Neural progenitor cell (in vitro differentiated cells): ENCODE results near the gene NR2F6. TPM values are rescaled to one million over a fixed set of nuclear protein-coding genes. Genes with fewer than 3 reads are reported as not detected.
A peak's percentile ranks its signal among the peaks of the same experiment; 100 is the strongest.

Experiments used
- DNase-seq: peaks from one replicate; pipeline ENCODE4 v3.0.0-alpha.2; 2016; ENCODE audit warnings: low spot score
- H2AFZ ChIP-seq: fragments of 200-600 bp; sonication (generic); replicated peaks from 2 replicates; pipeline ENCODE4 v1.6.1; 2016; ENCODE audit warnings: antibody characterized with exemption
- H3F3A ChIP-seq: fragments of 200-600 bp; sonication (generic); 2 replicates; pipeline ENCODE4 v1.6.1; 2016; ENCODE audit warnings: antibody characterized with exemption, low read depth
- H3K27ac ChIP-seq: fragments of 200-600 bp; sonication (generic); 2 replicates; pipeline ENCODE4 v1.5.1; 2016; ENCODE audit warnings: mild to moderate bottlenecking
- H3K27me3 ChIP-seq: fragments of 200-600 bp; sonication (generic); 2 replicates; pipeline ENCODE4 v1.6.1; 2016; ENCODE audit warnings: mild to moderate bottlenecking, moderate library complexity
- H3K36me3 ChIP-seq: fragments of 200-600 bp; sonication (generic); 2 replicates; pipeline ENCODE4 v1.5.1; 2016
- H3K4me1 ChIP-seq: fragments of 200-600 bp; sonication (generic); 2 replicates; pipeline ENCODE4 v1.6.1; 2016; ENCODE audit warnings: mixed run types
- H3K4me2 ChIP-seq: fragments of 200-600 bp; sonication (generic); 2 replicates; pipeline ENCODE4 v1.6.1; 2016
- H3K4me3 ChIP-seq: fragments of 200-600 bp; sonication (generic); 2 replicates; pipeline ENCODE4 v1.5.1; 2016
- H3K79me2 ChIP-seq: fragments of 200-600 bp; sonication (generic); 2 replicates; pipeline ENCODE4 v1.6.1; 2016; ENCODE audit warnings: low read depth
- H3K9ac ChIP-seq: fragments of 200-600 bp; sonication (generic); 2 replicates; pipeline ENCODE4 v1.6.1; 2016
- H3K9me3 ChIP-seq: fragments of 200-600 bp; sonication (generic); 2 replicates; pipeline ENCODE4 v1.5.1; 2016; ENCODE audit warnings: low read depth
- H4K20me1 ChIP-seq: fragments of 200-600 bp; sonication (generic); 2 replicates; pipeline ENCODE4 v1.6.1; 2016; ENCODE audit warnings: low read depth
- H3K27ac Mint-ChIP-seq: 3 replicates; pipeline ENCODE4 v1.8.0; 2021; ENCODE audit warnings: mixed read lengths
- H3K27me3 Mint-ChIP-seq: 2 replicates; pipeline ENCODE4 v1.8.0; 2022; ENCODE audit warnings: low read depth, mild to moderate bottlenecking, inconsistent platforms, moderate library complexity, mixed read lengths; ENCODE audit not compliant: insufficient read depth
- H3K36me3 Mint-ChIP-seq: 3 replicates; pipeline ENCODE4 v1.8.0; 2021; ENCODE audit warnings: mixed read lengths
- H3K4me1 Mint-ChIP-seq: 3 replicates; pipeline ENCODE4 v1.8.0; 2021; ENCODE audit warnings: mixed read lengths
- H3K4me3 Mint-ChIP-seq: 3 replicates; pipeline ENCODE4 v1.8.0; 2021; ENCODE audit warnings: mild to moderate bottlenecking, moderate library complexity, mixed read lengths
- H3K9me3 Mint-ChIP-seq: 3 replicates; pipeline ENCODE4 v1.8.0; 2020; ENCODE audit warnings: mixed read lengths
- CTCF ChIP-seq: fragments of 200-600 bp; sonication (generic); IDR thresholded peaks from 2 replicates; pipeline ENCODE4 v1.5.1; 2017; ENCODE audit warnings: antibody characterized with exemption, mild to moderate bottlenecking
- EZH2 ChIP-seq: fragments of 200-600 bp; sonication (generic); IDR thresholded peaks from 2 replicates; pipeline ENCODE4 v1.6.1; 2017; ENCODE audit warnings: antibody characterized with exemption, mild to moderate bottlenecking, moderate library complexity
- EZH2phosphoT487 ChIP-seq: fragments of 200-600 bp; sonication (generic); IDR thresholded peaks from 2 replicates; pipeline ENCODE4 v1.6.1; 2017; ENCODE audit warnings: antibody characterized with exemption
- total RNA-seq: library from RNA; depleted of rRNA; stranded (reverse); fragments of >200 nt; gene quantifications from 2 replicates; pipeline ENCODE4 v1.2.3, GENCODE V29; 2015; ENCODE audit warnings: low replicate concordance

The NR2F6 gene
- total RNA-seq, 1 donor from 2014 or later = 14.3 TPM

- Mint-ChIP-seq H3K36me3 (peaks cover 6% of the 10 kb centered on the region), H3K4me1 (peaks cover 6% of the 10 kb centered on the region), H3K27ac (peak within 1 kb of the TSS; percentile 86)
These were observed 19.5 kb downstream of the NR2F6 start, which contains the start of gene OCEL1 for GRCh38 chr19:17226002-17226933. TSS of gene OCEL1 (plus strand) at chr19:17226226. CDS start at chr19:17226248, 22 bp downstream.

GRCh38 chr19:17225053-17225452 is 20.7 kb downstream of the NR2F6 start:
- H3K27me3 ChIP-seq = no peaks in the 10 kb centered on the region
- H3K4me1 ChIP-seq = peaks cover 3% of the 10 kb centered on the region
- Mint-ChIP-seq H3K4me3 (peak overlapping the region; percentile 89), H3K9me3 (no peaks in the 10 kb centered on the region), H3K36me3 (peaks cover 2% of the 10 kb centered on the region), H3K27me3 (peaks cover 7% of the 10 kb centered on the region), H3K27ac (no peak overlapping the region), H3K4me1 (peaks cover 9% of the 10 kb centered on the region)
- TF ChIP-seq CTCF = no peak
- TF ChIP-seq EZH2phosphoT487 = no peak
- TF ChIP-seq EZH2 = no peak
- no peak overlapping the region for H2AFZ ChIP-seq
- no peaks in the 10 kb centered on the region for H3K36me3 ChIP-seq
- H3K4me2 ChIP-seq = no peak overlapping the region
- peaks cover 35% of the 10 kb centered on the region for H3F3A ChIP-seq
- DNase-seq = no peak
- no peaks in the 10 kb centered on the region for H3K79me2 ChIP-seq
- H3K27ac ChIP-seq = no peak overlapping the region
- no peaks in the 10 kb centered on the region for H3K9me3 ChIP-seq
- no peak overlapping the region for H3K9ac ChIP-seq
- H4K20me1 ChIP-seq = no peaks in the 10 kb centered on the region
- H3K4me3 ChIP-seq = no peak overlapping the region

More at GRCh38 chr19:17226002-17226933, 19.5 kb downstream of the NR2F6 start, which contains the start of gene OCEL1:
- no peaks in the 10 kb centered on the region for H3K27me3 ChIP-seq
- H3K36me3 ChIP-seq = no peaks in the 10 kb centered on the region
- no peaks in the 10 kb centered on the region for H3K9me3 Mint-ChIP-seq
- peak within 1 kb of the TSS; percentile 76 for H3K4me3 ChIP-seq
- H3K4me2 ChIP-seq = peak within 1 kb of the TSS; percentile 95
- peak within 1 kb of the TSS; percentile 89 for H3K4me3 Mint-ChIP-seq
- DNase-seq = peak; percentile 100
- peak within 1 kb of the TSS; percentile 88 for H3K27ac ChIP-seq
- peak within 1 kb of the TSS; percentile 60 for H3K9ac ChIP-seq
- H2AFZ ChIP-seq = peak within 1 kb of the TSS; percentile 77
- no peaks in the 10 kb centered on the region for H3K9me3 ChIP-seq
- peaks cover 38% of the 10 kb centered on the region for H3F3A ChIP-seq
- H3K27me3 Mint-ChIP-seq = peaks cover 10% of the 10 kb centered on the region
- peaks cover 3% of the 10 kb centered on the region for H3K4me1 ChIP-seq
- no peaks in the 10 kb centered on the region for H3K79me2 ChIP-seq
- TF ChIP-seq CTCF (no peak), EZH2phosphoT487 (no peak), EZH2 (no peak)
- no peaks in the 10 kb centered on the region for H4K20me1 ChIP-seq

DNA sequence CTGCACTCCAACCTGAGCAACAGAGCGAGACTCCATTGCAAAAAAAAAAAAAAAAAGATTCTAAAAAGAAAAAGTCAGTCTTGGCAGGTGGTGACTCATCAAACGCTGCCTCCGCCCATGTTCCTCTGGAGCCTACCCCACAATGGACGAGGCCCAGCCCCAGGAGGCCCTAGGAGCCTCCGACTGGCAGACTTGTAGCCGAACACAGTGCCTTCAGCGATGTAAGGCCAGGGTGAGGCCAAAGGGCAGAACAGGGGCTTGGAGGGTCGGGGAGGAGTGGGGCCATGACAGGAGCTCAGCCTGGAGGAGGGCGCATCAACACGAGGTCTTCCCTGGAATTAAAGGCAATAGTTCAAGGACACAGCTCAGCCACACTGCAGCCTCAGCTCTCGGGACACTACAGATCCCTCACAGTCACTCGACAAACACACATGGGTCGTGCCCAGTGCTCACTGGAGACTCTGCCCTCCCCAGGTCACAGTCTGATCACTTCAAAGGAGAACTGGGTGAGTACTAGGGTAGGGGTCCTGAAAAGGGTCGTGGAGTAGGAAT is 25.4 kb downstream of the NR2F6 start:
- Mint-ChIP-seq H3K27me3 (no peaks in the 10 kb centered on the region), H3K27ac (peak overlapping the region; percentile 60), H3K36me3 (peaks cover 7% of the 10 kb centered on the region), H3K9me3 (no peaks in the 10 kb centered on the region), H3K4me3 (peak overlapping the region; percentile 41), H3K4me1 (peaks cover 6% of the 10 kb centered on the region)
- Histone ChIP-seq H3K4me3 (no peak overlapping the region), H3K27ac (no peak overlapping the region), H2AFZ (no peak overlapping the region), H3F3A (peaks cover 2% of the 10 kb centered on the region), H3K4me1 (no peaks in the 10 kb centered on the region), H3K9ac (no peak overlapping the region), H3K36me3 (no peaks in the 10 kb centered on the region), H3K9me3 (no peaks in the 10 kb centered on the region), H4K20me1 (no peaks in the 10 kb centered on the region), H3K79me2 (no peaks in the 10 kb centered on the region), H3K27me3 (no peaks in the 10 kb centered on the region), H3K4me2 (no peak overlapping the region)
- no peak for DNase-seq
- no peak for TF ChIP-seq CTCF
- no peak for TF ChIP-seq EZH2phosphoT487
